ENCODE data around the gene PHACTR1. TPM values are rescaled to one million over a fixed set of nuclear protein-coding genes. Genes with fewer than 3 reads are reported as not detected.
"Not testable (repeated sequence)": the region's sequence is repeated elsewhere in the genome, so short reads cannot be mapped to it uniquely, and the experiment has no call there.

The PHACTR1 gene
- total RNA-seq, 1 donor from 2014 or later: 8.4 TPM

GRCh38 chr6:13311155-13311554 is 594.6 kb downstream of the PHACTR1 start:
- Histone ChIP-seq H3K9me3 (no peaks in the 10 kb centered on the region), H3K27ac (no peak overlapping the region), H3K36me3 (peaks cover 19 to 32% of the 10 kb centered on the region in 2 donors), H3K27me3 (no peaks in the 10 kb centered on the region), H3K4me1 (no peaks in the 10 kb centered on the region), H3K4me3 (no peak overlapping the region)
- DNase-seq (ENCODE audit: low spot score in 2 of 2): no peak
- intact Hi-C loops (cut with DNase I): no loop called here
- no peak for TF ChIP-seq CTCF (IDR thresholded peaks at IDR 0.05)

GRCh38 chr6:13314806-13315205 is 598.2 kb downstream of the PHACTR1 start:
- no peaks in the 10 kb centered on the region for H3K27me3 ChIP-seq
- DNase-seq (ENCODE audit: low spot score in 2 of 2): no peak
- no peak overlapping the region for H3K27ac ChIP-seq
- no peaks in the 10 kb centered on the region for H3K4me1 ChIP-seq
- TF ChIP-seq CTCF (IDR thresholded peaks at IDR 0.05): no peak
- no peaks in the 10 kb centered on the region for H3K9me3 ChIP-seq
- H3K36me3 ChIP-seq: peaks cover 28 to 65% of the 10 kb centered on the region in 2 donors
- no peak overlapping the region for H3K4me3 ChIP-seq
- intact Hi-C loops (cut with DNase I): no loop called here

DNA sequence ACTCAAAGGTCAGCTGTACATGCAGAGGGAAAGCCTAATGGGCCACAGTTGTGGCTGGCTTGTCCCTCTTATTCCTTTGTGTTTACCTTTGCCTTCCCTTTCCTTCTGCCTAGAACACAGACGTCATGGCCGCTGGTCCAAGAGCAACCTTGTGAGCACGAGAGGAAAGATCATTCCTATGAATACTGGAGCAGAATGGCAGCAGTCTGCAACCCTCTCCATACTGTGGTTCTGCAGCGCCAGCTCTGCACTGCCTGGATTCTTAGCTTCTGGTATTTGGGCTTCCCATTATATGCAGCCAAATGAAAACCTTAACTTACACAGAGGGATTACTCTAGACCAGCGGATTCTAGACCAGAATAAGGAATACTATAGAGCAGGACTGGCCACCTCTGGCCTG is 599.3 kb downstream of the PHACTR1 start:
- no peaks in the 10 kb centered on the region for H3K4me1 ChIP-seq
- intact Hi-C loops (cut with DNase I): no loop called here
- H3K27ac ChIP-seq: no peak overlapping the region
- no peak for TF ChIP-seq CTCF (IDR thresholded peaks at IDR 0.05)
- no peaks in the 10 kb centered on the region for H3K27me3 ChIP-seq
- H3K4me3 ChIP-seq: no peak overlapping the region
- H3K36me3 ChIP-seq: peaks cover 39 to 75% of the 10 kb centered on the region in 2 donors
- no peak for DNase-seq (ENCODE audit: low spot score in 2 of 2)
- no peaks in the 10 kb centered on the region for H3K9me3 ChIP-seq

GRCh38 chr6:13318821-13319220 is 602.3 kb downstream of the PHACTR1 start:
- Histone ChIP-seq H3K36me3 (peaks cover 45 to 87% of the 10 kb centered on the region in 2 donors), H3K4me3 (no peak overlapping the region), H3K27me3 (no peaks in the 10 kb centered on the region), H3K4me1 (no peaks in the 10 kb centered on the region), H3K9me3 (no peaks in the 10 kb centered on the region), H3K27ac (no peak overlapping the region)
- intact Hi-C loops (cut with DNase I): no loop called here
- no peak for TF ChIP-seq CTCF (IDR thresholded peaks at IDR 0.05)
- no peak for DNase-seq (ENCODE audit: low spot score in 2 of 2)

DNA sequence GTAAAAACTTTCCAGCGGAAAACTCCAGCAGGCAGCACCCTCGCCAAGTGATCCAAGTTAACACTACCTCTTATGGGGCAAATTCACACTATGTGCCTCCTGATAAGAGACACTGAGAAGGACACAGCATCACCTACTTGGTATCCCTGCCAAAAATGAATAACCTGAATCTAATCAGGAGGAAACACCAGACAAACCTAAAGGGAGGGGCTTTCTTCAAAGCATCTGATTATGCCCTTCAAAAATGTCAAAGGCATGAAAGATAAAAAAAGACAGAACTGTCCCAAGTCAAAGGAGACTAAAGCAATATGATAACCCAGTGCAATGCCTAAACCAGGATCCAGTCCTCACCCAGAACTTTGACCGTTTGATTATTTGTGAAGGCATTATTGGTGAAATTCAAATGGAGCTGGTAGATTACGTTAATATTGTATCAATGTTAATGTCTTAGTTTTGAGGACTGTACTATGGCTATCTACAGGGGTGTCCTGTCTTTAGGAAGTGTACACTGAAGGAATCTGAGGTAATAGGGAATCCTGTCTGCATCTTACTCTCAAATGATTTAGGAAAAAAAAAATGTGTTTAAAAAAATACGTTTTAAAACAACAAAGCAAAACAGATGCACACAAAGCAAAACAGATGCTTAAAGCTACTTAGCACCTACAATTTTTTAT is 603.5 kb downstream of the PHACTR1 start:
- Histone ChIP-seq H3K36me3 (peaks cover 45 to 86% of the 10 kb centered on the region in 2 donors), H3K27me3 (no peaks in the 10 kb centered on the region), H3K4me3 (no peak overlapping the region), H3K9me3 (no peaks in the 10 kb centered on the region), H3K27ac (no peak overlapping the region), H3K4me1 (no peaks in the 10 kb centered on the region)
- intact Hi-C loops (cut with DNase I): no loop called here
- DNase-seq (ENCODE audit: low spot score in 2 of 2): no peak
- TF ChIP-seq CTCF (IDR thresholded peaks at IDR 0.05): no peak

GRCh38 chr6:13326031-13326586 is 609.5 kb downstream of the PHACTR1 start:
- not testable (repeated sequence) for H3K27ac ChIP-seq; H3K4me3 ChIP-seq; H3K9me3 ChIP-seq; H3K4me1 ChIP-seq; DNase-seq (ENCODE audit: low spot score in 2 of 2); H3K27me3 ChIP-seq
- intact Hi-C loops (cut with DNase I): loop anchor here (5.0 kb wide), 1 partner anchor 309 kb away; no protein-coding TSS in a partner anchor
- H3K36me3 ChIP-seq: peaks cover 4 to 30% of the 10 kb centered on the region in 2 donors

Data from ascending aorta (tissue), 2 donors.